NCI-H187 (cell line): Measurements from ENCODE around the gene PRR13.
"Not testable (repeated sequence)": the region's sequence is repeated elsewhere in the genome, so short reads cannot be mapped to it uniquely, and the experiment has no call there.

Experiments
- DNase-seq, 2 experiments: peaks; one replicate each; lab custom pipeline; 2025; lab: John Stamatoyannopoulos, UW

Gene PRR13

GRCh38 chr12:53435326-53435725, 6.2 kb upstream of the PRR13 start:
- not testable (repeated sequence) for DNase-seq

GRCh38 chr12:53439582-53439981, 2.0 kb upstream of the PRR13 start:
- DNase-seq, result not testable (repeated sequence)

GRCh38 chr12:53443955-53444354, 2.4 kb downstream of the PRR13 start:
- no peak for DNase-seq

GRCh38 chr12:53444593-53445325, 3.2 kb downstream of the PRR13 start:
- not testable (repeated sequence) for DNase-seq

GRCh38 chr12:53450936-53451335, 9.4 kb downstream of the PRR13 start:
- no peak for DNase-seq

GRCh38 chr12:53451661-53452158, 10.2 kb downstream of the PRR13 start, which contains the start of gene PCBP2:
PCBP2 (plus strand) TSS chr12:53452102; CDS start chr12:53454801, 2,699 bp downstream.
- peak; percentile 97 to 99 for DNase-seq

GRCh38 chr12:53452159-53453077, 10.9 kb downstream of the PRR13 start:
- peak; percentile 64 to 74 for DNase-seq

- no peak for DNase-seq
These were observed 12.6 kb downstream of the PRR13 start for GRCh38 chr12:53453953-53454640.

GRCh38 chr12:53454707-53455106, 13.2 kb downstream of the PRR13 start:
- DNase-seq, result no peak

- no peak for DNase-seq
These were observed 15.3 kb downstream of the PRR13 start for GRCh38 chr12:53456654-53457366.

- no peak for DNase-seq
These were observed 17.6 kb downstream of the PRR13 start for GRCh38 chr12:53459097-53459496.

GRCh38 chr12:53461059-53461458, 19.5 kb downstream of the PRR13 start:
- DNase-seq, result no peak

- no peak for DNase-seq
These were observed 20.1 kb downstream of the PRR13 start for GRCh38 chr12:53461591-53461990.

GRCh38 chr12:53462935-53463334, 21.4 kb downstream of the PRR13 start:
- DNase-seq, result no peak

GRCh38 chr12:53463802-53464560, 22.4 kb downstream of the PRR13 start:
- DNase-seq, result no peak

GRCh38 chr12:53464685-53465418, 23.3 kb downstream of the PRR13 start:
- DNase-seq, result no peak

- no peak for DNase-seq
These were observed 24.1 kb downstream of the PRR13 start for GRCh38 chr12:53465679-53466078.

GRCh38 chr12:53466640-53467039, 25.1 kb downstream of the PRR13 start:
- no peak for DNase-seq

- no peak for DNase-seq
These were observed 25.5 kb downstream of the PRR13 start for GRCh38 chr12:53467082-53467481.

- DNase-seq, result no peak
These were observed 26.3 kb downstream of the PRR13 start for GRCh38 chr12:53467880-53468279.
